Effector memory CD4-positive, alpha-beta T cell (primary cell): Measurements from ENCODE around the gene CENPA.
A peak's percentile ranks its signal among the peaks of the same experiment; 100 is the strongest.
"Not testable (repeated sequence)": the region's sequence is repeated elsewhere in the genome, so short reads cannot be mapped to it uniquely, and the experiment has no call there.

ENCODE experiments used
- DNase-seq, 3 donors: peaks; one replicate each; pipeline ENCODE4 v3.0.0-alpha.2; 2020
- H3K27ac ChIP-seq: 2 replicates; pipeline ENCODE4 v1.7.0; 2013; ENCODE audit warnings: mild to moderate bottlenecking, low read length, moderate library complexity; ENCODE audit not compliant: insufficient read depth, poor library complexity, severe bottlenecking
- H3K27me3 ChIP-seq: replicated peaks from 2 replicates; pipeline ENCODE4 v1.7.0; 2013; ENCODE audit warnings: mild to moderate bottlenecking, low read length; ENCODE audit not compliant: insufficient read depth, control insufficient read depth, poor library complexity, severe bottlenecking
- H3K36me3 ChIP-seq: 2 replicates; pipeline ENCODE4 v1.7.0; 2013; ENCODE audit warnings: mild to moderate bottlenecking, low read length, moderate library complexity; ENCODE audit not compliant: control insufficient read depth, insufficient read depth
- H3K4me1 ChIP-seq: 2 replicates; pipeline ENCODE4 v1.7.0; 2013; ENCODE audit warnings: low read length, mild to moderate bottlenecking; ENCODE audit not compliant: control insufficient read depth, insufficient read depth, poor library complexity, severe bottlenecking
- H3K4me3 ChIP-seq: 2 replicates; pipeline ENCODE4 v1.7.0; 2013; ENCODE audit warnings: low read length, low read depth, mild to moderate bottlenecking; ENCODE audit not compliant: insufficient read depth, poor library complexity, severe bottlenecking
- H3K9me3 ChIP-seq: 2 replicates; pipeline ENCODE4 v1.7.0; 2013; ENCODE audit warnings: mild to moderate bottlenecking, low read length, moderate library complexity; ENCODE audit not compliant: control insufficient read depth

CENPA gene

GRCh38 chr2:26784570-26785234, 1.2 kb upstream of the CENPA start:
- Histone ChIP-seq H3K27me3 (no peaks in the 10 kb centered on the region), H3K27ac (no peak overlapping the region), H3K4me3 (peak overlapping the region; percentile 50), H3K4me1 (peaks cover 7% of the 10 kb centered on the region), H3K9me3 (no peaks in the 10 kb centered on the region), H3K36me3 (peaks cover 12% of the 10 kb centered on the region)
- no peak for DNase-seq

GRCh38 chr2:26786207-26787028, 562 bp downstream of the CENPA start:
- Histone ChIP-seq H3K4me1 (peaks cover 7% of the 10 kb centered on the region), H3K4me3 (peak overlapping the region; percentile 67), H3K27me3 (no peaks in the 10 kb centered on the region), H3K9me3 (no peaks in the 10 kb centered on the region), H3K27ac (no peak overlapping the region), H3K36me3 (no peaks in the 10 kb centered on the region)
- no peak for DNase-seq

- no peak overlapping the region for H3K4me3 ChIP-seq
- no peaks in the 10 kb centered on the region for H3K27me3 ChIP-seq
- no peaks in the 10 kb centered on the region for H3K4me1 ChIP-seq
- DNase-seq: no peak
- no peak overlapping the region for H3K27ac ChIP-seq
- H3K36me3 ChIP-seq: no peaks in the 10 kb centered on the region
- H3K9me3 ChIP-seq: no peaks in the 10 kb centered on the region
These were observed 6.9 kb downstream of the CENPA start for GRCh38 chr2:26792720-26793119.

GRCh38 chr2:26793518-26793917, 7.7 kb downstream of the CENPA start:
- Histone ChIP-seq H3K36me3 (no peaks in the 10 kb centered on the region), H3K27me3 (no peaks in the 10 kb centered on the region), H3K27ac (no peak overlapping the region), H3K4me1 (no peaks in the 10 kb centered on the region), H3K9me3 (no peaks in the 10 kb centered on the region), H3K4me3 (no peak overlapping the region)
- no peak for DNase-seq

- not testable (repeated sequence) for H3K27me3 ChIP-seq, H3K36me3 ChIP-seq, H3K4me1 ChIP-seq, DNase-seq, H3K27ac ChIP-seq, H3K4me3 ChIP-seq, H3K9me3 ChIP-seq
These were observed 9.3 kb downstream of the CENPA start for GRCh38 chr2:26795135-26795534.

- H3K27me3 ChIP-seq: no peaks in the 10 kb centered on the region
- no peaks in the 10 kb centered on the region for H3K9me3 ChIP-seq
- no peak overlapping the region for H3K27ac ChIP-seq
- no peak for DNase-seq
- H3K4me3 ChIP-seq: no peak overlapping the region
- no peaks in the 10 kb centered on the region for H3K4me1 ChIP-seq
- no peaks in the 10 kb centered on the region for H3K36me3 ChIP-seq
These were observed 15.5 kb downstream of the CENPA start for GRCh38 chr2:26801328-26801727.

- DNase-seq: no peak
- H3K4me1 ChIP-seq: no peaks in the 10 kb centered on the region
- no peaks in the 10 kb centered on the region for H3K9me3 ChIP-seq
- no peaks in the 10 kb centered on the region for H3K27me3 ChIP-seq
- no peaks in the 10 kb centered on the region for H3K36me3 ChIP-seq
- no peak overlapping the region for H3K27ac ChIP-seq
- no peak overlapping the region for H3K4me3 ChIP-seq
These were observed 15.9 kb downstream of the CENPA start for GRCh38 chr2:26801796-26802195.

- H3K4me1 ChIP-seq: no peaks in the 10 kb centered on the region
- no peaks in the 10 kb centered on the region for H3K9me3 ChIP-seq
- no peak overlapping the region for H3K27ac ChIP-seq
- no peaks in the 10 kb centered on the region for H3K27me3 ChIP-seq
- no peak for DNase-seq
- no peaks in the 10 kb centered on the region for H3K36me3 ChIP-seq
- no peak overlapping the region for H3K4me3 ChIP-seq
These were observed 19.4 kb downstream of the CENPA start for GRCh38 chr2:26805241-26805676.

- no peaks in the 10 kb centered on the region for H3K27me3 ChIP-seq
- no peak overlapping the region for H3K27ac ChIP-seq
- no peak overlapping the region for H3K4me3 ChIP-seq
- no peaks in the 10 kb centered on the region for H3K36me3 ChIP-seq
- no peaks in the 10 kb centered on the region for H3K9me3 ChIP-seq
- DNase-seq: no peak
- H3K4me1 ChIP-seq: peaks cover 4% of the 10 kb centered on the region
These were observed 22.1 kb downstream of the CENPA start for GRCh38 chr2:26807788-26808460.

- no peak for DNase-seq
- Histone ChIP-seq H3K4me3 (no peak overlapping the region), H3K36me3 (no peaks in the 10 kb centered on the region), H3K9me3 (no peaks in the 10 kb centered on the region), H3K27me3 (no peaks in the 10 kb centered on the region), H3K4me1 (peaks cover 4% of the 10 kb centered on the region), H3K27ac (no peak overlapping the region)
These were observed 23.4 kb downstream of the CENPA start for GRCh38 chr2:26809211-26809610.
